Esophagus squamous epithelium (tissue), 4 donors: ENCODE data around the gene SLC2A4.

Experiments used
- POLR2A ChIP-seq, 4 donors: fragments of 450-650 bp; IDR thresholded peaks; one replicate each; pipeline ENCODE4 v1.6.1; 2017; ENCODE audit warnings: antibody characterized with exemption in 4 of 4, mild to moderate bottlenecking in 4 of 4, moderate library complexity in 3 of 4
- TF ChIP-seq, protein P1 (sequence below), 6 experiments: fragments of 450-650 bp in 4 of 6; fragments of 200-600 bp in 2 of 6; sonication (generic) in 2 of 6; IDR thresholded peaks; one replicate each; pipeline ENCODE4 v1.5.1; 2016 to 2019; ENCODE audit warnings: antibody characterized with exemption in 6 of 6, mild to moderate bottlenecking in 4 of 6, moderate library complexity in 4 of 6

DNA sequence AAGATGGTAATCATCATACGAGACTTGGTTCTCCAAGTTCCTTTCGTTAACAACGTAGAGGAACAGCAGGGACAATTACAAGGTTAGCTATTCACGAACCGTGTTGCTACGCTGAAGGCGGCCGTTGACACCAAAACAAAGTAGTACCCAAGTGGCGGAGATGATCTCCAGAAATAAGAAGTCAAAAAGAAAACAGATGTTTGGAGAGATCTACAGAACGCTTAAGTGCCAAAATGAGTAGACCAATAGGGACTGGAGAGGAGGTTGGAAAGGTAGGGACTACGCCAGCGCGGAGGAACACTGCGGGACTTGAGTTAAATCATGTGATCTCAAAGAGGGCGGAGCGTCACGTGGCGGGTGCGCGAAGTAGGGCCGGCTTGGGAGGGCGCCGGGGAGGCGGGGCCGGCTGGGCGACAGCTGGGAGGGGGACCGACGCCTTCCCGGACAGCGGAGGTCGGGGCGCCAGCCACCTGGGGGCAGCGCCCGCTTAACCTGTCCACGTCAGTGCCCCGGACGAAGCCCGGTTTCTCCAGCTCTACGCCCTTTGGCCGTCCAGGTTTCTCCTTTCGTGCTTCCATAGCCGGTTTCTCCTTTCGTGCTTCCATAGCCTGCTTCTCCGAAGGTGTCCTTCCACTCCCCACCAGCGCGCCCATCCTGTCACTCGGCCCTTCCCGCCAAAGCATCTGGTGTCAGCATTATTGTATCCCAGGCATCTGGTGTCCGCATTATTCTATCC, 38.6 kb upstream of the SLC2A4 start:
- TF ChIP-seq, protein P1, sequence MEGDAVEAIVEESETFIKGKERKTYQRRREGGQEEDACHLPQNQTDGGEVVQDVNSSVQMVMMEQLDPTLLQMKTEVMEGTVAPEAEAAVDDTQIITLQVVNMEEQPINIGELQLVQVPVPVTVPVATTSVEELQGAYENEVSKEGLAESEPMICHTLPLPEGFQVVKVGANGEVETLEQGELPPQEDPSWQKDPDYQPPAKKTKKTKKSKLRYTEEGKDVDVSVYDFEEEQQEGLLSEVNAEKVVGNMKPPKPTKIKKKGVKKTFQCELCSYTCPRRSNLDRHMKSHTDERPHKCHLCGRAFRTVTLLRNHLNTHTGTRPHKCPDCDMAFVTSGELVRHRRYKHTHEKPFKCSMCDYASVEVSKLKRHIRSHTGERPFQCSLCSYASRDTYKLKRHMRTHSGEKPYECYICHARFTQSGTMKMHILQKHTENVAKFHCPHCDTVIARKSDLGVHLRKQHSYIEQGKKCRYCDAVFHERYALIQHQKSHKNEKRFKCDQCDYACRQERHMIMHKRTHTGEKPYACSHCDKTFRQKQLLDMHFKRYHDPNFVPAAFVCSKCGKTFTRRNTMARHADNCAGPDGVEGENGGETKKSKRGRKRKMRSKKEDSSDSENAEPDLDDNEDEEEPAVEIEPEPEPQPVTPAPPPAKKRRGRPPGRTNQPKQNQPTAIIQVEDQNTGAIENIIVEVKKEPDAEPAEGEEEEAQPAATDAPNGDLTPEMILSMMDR (IDR thresholded peaks at IDR 0.05): peak in 3 of 6 experiments; percentile 4 to 13 (median 8)
- TF ChIP-seq POLR2A (IDR thresholded peaks at IDR 0.05): peak in 3 of 4 donors; percentile 27 to 68 (median 35)
